ENCODE measurements around the gene MS4A15.
"Not testable (repeated sequence)": the region's sequence is repeated elsewhere in the genome, so short reads cannot be mapped to it uniquely, and the experiment has no call there.

The MS4A15 gene

DNA sequence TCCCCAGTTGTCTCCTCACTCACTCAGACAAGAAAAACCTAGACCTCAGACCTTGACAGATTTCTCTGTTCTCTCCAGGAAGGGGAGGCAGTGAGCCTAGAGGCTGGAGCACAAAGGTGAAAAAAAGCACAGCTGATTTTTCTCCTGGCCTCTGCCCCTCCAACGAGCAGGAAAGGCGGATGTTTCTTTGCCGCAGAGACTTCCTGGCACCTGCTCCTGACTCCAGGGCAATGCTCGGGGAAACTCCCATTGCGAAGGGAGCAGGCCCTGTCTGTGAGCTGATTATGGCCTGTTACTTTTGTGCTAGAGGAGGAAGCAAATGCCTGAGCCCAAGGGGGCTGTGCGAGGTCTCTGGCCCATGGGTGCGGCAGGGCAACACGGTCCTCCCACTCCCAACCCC is 53.9 kb downstream of the MS4A15 start:
- no peaks in the 10 kb centered on the region for H3K4me1 ChIP-seq (ENCODE audit: insufficient read depth, low read length)
- H3K36me3 ChIP-seq (ENCODE audit: insufficient read depth, low read length) = no peaks in the 10 kb centered on the region
- no peak overlapping the region for H3K9ac ChIP-seq (ENCODE audit: low read length)
- H3K4me3 ChIP-seq (ENCODE audit: low read depth in 1 of 2, low read length in 2 of 2) = no peak overlapping the region
- H3K27ac ChIP-seq (ENCODE audit: low read depth, low read length) = no peak overlapping the region
- H3K9me3 ChIP-seq (ENCODE audit: low read length) = no peaks in the 10 kb centered on the region
- no peaks in the 10 kb centered on the region for H3K27me3 ChIP-seq (ENCODE audit: control insufficient read depth in 1 of 2, insufficient read depth in 2 of 2, low read length in 2 of 2)

DNA sequence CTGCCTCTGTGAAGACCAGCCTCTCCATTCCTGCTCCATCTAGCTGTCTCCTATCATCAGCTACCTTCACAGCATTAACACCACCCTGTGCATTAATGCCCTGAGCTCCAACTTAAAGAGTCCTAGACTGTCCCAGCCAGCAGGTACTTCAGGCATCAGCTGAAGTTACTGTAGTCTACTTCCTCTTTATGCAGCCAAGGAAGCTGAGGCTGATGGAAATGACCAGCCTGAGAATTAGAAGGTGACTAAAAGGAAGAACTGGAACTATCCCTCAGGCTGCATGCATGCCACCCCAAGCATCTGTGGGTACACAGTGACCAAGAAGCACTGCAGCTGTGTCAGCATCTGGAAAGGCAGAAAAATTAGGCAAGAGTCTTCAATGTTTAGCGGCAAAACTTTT is 56.7 kb downstream of the MS4A15 start:
- no peaks in the 10 kb centered on the region for H3K27me3 ChIP-seq (ENCODE audit: control insufficient read depth in 1 of 2, insufficient read depth in 2 of 2, low read length in 2 of 2)
- H3K9me3 ChIP-seq (ENCODE audit: low read length) = peaks cover 6% of the 10 kb centered on the region
- H3K36me3 ChIP-seq (ENCODE audit: insufficient read depth, low read length) = no peaks in the 10 kb centered on the region
- H3K27ac ChIP-seq (ENCODE audit: low read depth, low read length) = no peak overlapping the region
- no peak overlapping the region for H3K4me3 ChIP-seq (ENCODE audit: low read depth in 1 of 2, low read length in 2 of 2)
- H3K9ac ChIP-seq (ENCODE audit: low read length) = no peak overlapping the region
- H3K4me1 ChIP-seq (ENCODE audit: insufficient read depth, low read length) = no peaks in the 10 kb centered on the region

DNA sequence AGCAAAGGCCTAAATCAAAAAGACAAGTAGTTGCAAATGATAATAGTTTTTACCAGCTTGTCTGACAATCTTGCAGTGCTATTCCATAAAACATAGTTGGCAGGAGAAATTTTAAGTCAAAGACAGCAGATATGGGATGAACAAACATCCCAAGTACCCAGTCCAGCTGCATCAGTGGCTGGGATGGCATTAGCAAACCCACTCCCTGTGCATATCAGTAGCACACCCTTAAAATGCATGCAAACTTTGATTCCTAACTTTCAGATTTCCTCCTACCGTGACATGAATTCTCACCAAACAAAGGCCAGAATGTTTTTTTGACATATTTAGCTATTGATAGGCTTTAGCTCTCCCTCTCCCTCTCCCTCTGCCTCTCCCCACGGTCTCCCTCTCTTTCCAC is 57.4 kb downstream of the MS4A15 start:
- Histone ChIP-seq H3K27me3 (ENCODE audit: control insufficient read depth in 1 of 2, insufficient read depth in 2 of 2, low read length in 2 of 2) (no peaks in the 10 kb centered on the region), H3K27ac (ENCODE audit: low read depth, low read length) (no peak overlapping the region), H3K4me1 (ENCODE audit: insufficient read depth, low read length) (no peaks in the 10 kb centered on the region), H3K9me3 (ENCODE audit: low read length) (peaks cover 6% of the 10 kb centered on the region), H3K4me3 (ENCODE audit: low read depth in 1 of 2, low read length in 2 of 2) (no peak overlapping the region), H3K9ac (ENCODE audit: low read length) (no peak overlapping the region), H3K36me3 (ENCODE audit: insufficient read depth, low read length) (no peaks in the 10 kb centered on the region)

DNA sequence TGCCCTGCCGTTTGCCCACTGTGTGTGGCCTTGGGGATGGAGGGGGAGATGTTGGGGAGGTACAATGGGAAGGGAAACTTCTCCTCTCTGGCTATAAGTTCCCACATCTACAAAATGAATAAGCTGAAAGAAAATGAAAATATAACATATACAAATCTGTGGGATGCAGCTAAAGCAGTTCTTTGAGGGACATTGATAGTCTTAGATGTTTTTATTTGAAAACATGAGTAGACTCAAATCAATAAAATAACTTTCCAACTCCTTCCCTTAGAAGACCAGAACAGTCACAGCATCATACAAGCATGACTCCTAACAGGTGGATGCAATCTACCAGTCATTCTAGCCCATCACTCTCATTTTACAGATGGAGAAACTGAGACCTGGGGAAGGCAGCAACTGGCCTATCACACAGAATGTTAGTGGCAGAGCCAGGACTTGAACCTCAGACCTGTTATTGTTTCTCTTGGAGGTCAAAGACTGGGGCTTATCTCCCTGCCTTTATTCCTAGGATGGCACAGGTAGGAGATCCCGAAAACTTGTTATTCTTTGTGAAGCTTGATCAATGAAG is 60.0 kb downstream of the MS4A15 start:
- no peaks in the 10 kb centered on the region for H3K36me3 ChIP-seq (ENCODE audit: insufficient read depth, low read length)
- no peak overlapping the region for H3K4me3 ChIP-seq (ENCODE audit: low read depth in 1 of 2, low read length in 2 of 2)
- peaks cover 6% of the 10 kb centered on the region for H3K9me3 ChIP-seq (ENCODE audit: low read length)
- no peaks in the 10 kb centered on the region for H3K27me3 ChIP-seq (ENCODE audit: control insufficient read depth in 1 of 2, insufficient read depth in 2 of 2, low read length in 2 of 2)
- no peak overlapping the region for H3K9ac ChIP-seq (ENCODE audit: low read length)
- H3K4me1 ChIP-seq (ENCODE audit: insufficient read depth, low read length) = no peaks in the 10 kb centered on the region
- no peak overlapping the region for H3K27ac ChIP-seq (ENCODE audit: low read depth, low read length)

DNA sequence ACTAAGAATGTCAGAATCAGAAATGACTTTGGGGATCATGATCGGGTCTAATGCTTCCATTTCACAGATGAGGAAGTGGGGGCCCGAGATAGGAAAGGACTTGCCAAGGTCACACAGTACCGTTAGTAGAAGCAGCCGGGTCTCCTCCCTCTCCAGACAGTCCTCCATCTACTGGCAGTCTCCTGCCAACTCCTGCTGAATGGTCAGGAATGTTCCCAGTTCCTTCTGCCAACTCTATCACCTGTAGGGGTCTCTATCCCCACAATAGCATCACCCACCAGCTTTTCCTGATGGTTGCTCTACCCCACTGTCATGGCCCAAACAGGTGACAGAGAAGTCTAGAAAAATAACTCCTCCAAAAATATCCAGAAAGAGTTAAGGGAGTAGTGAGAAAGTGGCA is 61.4 kb downstream of the MS4A15 start:
- Histone ChIP-seq H3K9me3 (ENCODE audit: low read length) (peaks cover 6% of the 10 kb centered on the region), H3K27me3 (ENCODE audit: control insufficient read depth in 1 of 2, insufficient read depth in 2 of 2, low read length in 2 of 2) (no peaks in the 10 kb centered on the region), H3K4me3 (ENCODE audit: low read depth in 1 of 2, low read length in 2 of 2) (no peak overlapping the region), H3K9ac (ENCODE audit: low read length) (no peak overlapping the region), H3K4me1 (ENCODE audit: insufficient read depth, low read length) (no peaks in the 10 kb centered on the region), H3K27ac (ENCODE audit: low read depth, low read length) (no peak overlapping the region), H3K36me3 (ENCODE audit: insufficient read depth, low read length) (no peaks in the 10 kb centered on the region)

DNA sequence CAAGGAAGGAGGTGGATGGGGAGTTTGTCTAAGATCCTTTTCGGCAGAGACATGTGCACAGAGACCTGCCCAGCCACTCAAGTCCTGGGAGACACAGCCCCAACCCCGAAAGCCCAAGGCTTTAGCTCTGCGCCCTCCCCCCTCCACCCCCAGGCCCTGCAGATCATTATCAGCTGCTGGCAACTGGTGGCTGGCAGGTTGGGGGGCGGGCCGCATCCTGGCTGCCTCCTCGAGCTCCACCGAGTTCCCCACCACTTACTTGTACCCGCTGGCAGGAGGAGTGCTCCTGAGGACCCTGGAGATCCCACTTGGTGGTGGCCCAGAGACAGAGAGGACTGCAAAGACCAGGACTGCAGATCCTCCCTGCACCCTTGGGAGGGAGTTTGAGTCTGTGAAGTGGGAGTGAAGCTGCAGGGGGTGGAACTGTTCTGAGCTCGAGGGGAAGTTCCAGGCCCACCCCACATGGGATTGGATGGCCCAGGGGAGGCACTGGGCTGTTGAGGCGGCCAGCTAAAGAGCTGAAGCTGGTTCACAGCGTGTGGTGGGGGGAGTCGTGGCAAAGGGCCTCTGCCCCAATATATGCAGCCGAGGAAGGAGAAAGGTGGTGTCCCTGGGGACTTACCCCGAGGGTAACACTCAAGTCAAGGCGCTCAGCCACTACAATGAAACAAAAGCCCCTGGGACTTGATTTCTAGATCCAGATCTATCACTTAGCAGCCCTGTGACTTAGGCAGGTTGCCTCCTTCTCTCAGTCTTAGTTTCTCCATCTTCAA is 65.3 kb downstream of the MS4A15 start:
- no peak overlapping the region for H3K4me3 ChIP-seq (ENCODE audit: low read depth in 1 of 2, low read length in 2 of 2)
- no peaks in the 10 kb centered on the region for H3K27me3 ChIP-seq (ENCODE audit: control insufficient read depth in 1 of 2, insufficient read depth in 2 of 2, low read length in 2 of 2)
- no peaks in the 10 kb centered on the region for H3K4me1 ChIP-seq (ENCODE audit: insufficient read depth, low read length)
- H3K36me3 ChIP-seq (ENCODE audit: insufficient read depth, low read length) = no peaks in the 10 kb centered on the region
- H3K9ac ChIP-seq (ENCODE audit: low read length) = no peak overlapping the region
- H3K27ac ChIP-seq (ENCODE audit: low read depth, low read length) = no peak overlapping the region
- no peaks in the 10 kb centered on the region for H3K9me3 ChIP-seq (ENCODE audit: low read length)

DNA sequence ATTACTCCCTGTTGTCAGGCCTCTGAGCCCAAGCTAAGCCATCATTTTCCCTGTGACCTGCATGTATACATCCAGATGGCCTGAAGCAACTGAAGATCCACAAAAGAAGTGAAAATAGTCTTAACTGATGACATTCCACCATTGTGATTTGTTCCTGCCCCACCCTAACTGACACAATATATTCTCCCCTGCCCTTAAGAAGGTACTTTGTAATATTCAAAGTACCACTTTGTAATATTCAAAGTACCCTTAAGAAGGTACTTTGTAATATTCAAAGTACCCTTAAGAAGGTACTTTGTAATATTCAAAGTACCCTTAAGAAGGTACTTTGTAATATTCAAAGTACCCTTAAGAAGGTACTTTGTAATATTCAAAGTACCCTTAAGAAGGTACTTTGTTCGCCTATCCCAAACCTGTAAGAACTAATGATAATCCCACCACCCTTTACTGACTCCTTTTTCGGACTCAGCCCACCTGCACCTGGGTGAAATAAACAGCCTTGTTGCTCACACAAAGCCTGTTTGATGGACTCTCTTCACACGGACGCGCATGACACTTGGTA is 67.2 kb downstream of the MS4A15 start:
- H3K4me1 ChIP-seq (ENCODE audit: insufficient read depth, low read length); H3K4me3 ChIP-seq (ENCODE audit: low read depth in 1 of 2, low read length in 2 of 2); H3K27me3 ChIP-seq (ENCODE audit: control insufficient read depth in 1 of 2, insufficient read depth in 2 of 2, low read length in 2 of 2): not testable (repeated sequence)

DNA sequence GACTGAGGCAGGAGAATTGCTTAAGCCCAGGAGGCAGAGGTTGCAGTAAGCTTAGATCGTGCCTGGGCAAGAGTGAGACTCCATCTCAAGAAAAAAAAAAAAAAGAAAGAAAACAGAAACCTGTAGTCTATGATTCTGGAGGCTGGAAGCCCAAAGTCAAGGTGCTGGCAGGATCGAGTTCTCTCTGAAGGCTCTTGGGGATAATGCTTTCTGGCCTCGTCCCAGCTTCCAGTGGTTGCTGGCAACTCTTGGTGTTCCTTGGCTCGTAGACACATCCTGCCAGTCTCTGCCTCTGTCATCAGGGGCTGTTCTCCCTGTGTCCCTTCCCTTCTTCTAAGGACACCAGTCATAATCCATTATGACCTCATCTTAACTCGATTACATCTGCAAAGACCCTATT is 68.5 kb downstream of the MS4A15 start:
- Histone ChIP-seq H3K27me3 (ENCODE audit: control insufficient read depth in 1 of 2, insufficient read depth in 2 of 2, low read length in 2 of 2) (no peaks in the 10 kb centered on the region), H3K4me1 (ENCODE audit: insufficient read depth, low read length) (no peaks in the 10 kb centered on the region), H3K27ac (ENCODE audit: low read depth, low read length) (no peak overlapping the region), H3K4me3 (ENCODE audit: low read depth in 1 of 2, low read length in 2 of 2) (no peak overlapping the region), H3K36me3 (ENCODE audit: insufficient read depth, low read length) (no peaks in the 10 kb centered on the region), H3K9me3 (ENCODE audit: low read length) (no peaks in the 10 kb centered on the region), H3K9ac (ENCODE audit: low read length) (no peak overlapping the region)

More for the DNA sequence above, 67.2 kb downstream of the MS4A15 start:
- H3K27ac ChIP-seq (ENCODE audit: low read depth, low read length); H3K9ac ChIP-seq (ENCODE audit: low read length); H3K9me3 ChIP-seq (ENCODE audit: low read length); H3K36me3 ChIP-seq (ENCODE audit: insufficient read depth, low read length): not testable (repeated sequence)

DNA sequence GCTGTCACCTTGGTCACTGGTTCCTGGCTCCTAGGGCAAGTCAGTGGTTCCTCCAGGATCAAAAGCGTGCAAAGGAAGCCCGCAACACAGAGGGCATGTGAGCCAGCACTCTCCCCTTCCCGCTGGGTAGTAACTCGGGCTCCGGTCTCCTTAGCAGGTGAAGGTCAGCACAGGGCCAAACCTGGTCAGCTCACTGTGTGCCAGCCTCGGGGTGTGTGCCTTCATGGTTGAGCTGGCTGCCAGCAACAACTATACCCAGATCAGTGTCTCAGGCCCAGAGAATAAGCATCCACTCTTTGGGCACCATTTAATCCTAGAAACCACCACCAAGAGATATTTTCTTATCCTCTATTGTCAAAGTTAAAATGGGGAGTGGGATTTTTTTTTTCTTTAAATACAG is 69.1 kb downstream of the MS4A15 start:
- Histone ChIP-seq H3K36me3 (ENCODE audit: insufficient read depth, low read length) (no peaks in the 10 kb centered on the region), H3K27ac (ENCODE audit: low read depth, low read length) (no peak overlapping the region)

More for the DNA sequence above, 69.1 kb downstream of the MS4A15 start:
- Histone ChIP-seq H3K4me3 (ENCODE audit: low read depth in 1 of 2, low read length in 2 of 2) (no peak overlapping the region), H3K27me3 (ENCODE audit: control insufficient read depth in 1 of 2, insufficient read depth in 2 of 2, low read length in 2 of 2) (no peaks in the 10 kb centered on the region), H3K9me3 (ENCODE audit: low read length) (no peaks in the 10 kb centered on the region), H3K4me1 (ENCODE audit: insufficient read depth, low read length) (no peaks in the 10 kb centered on the region), H3K9ac (ENCODE audit: low read length) (no peak overlapping the region)

All from muscle layer of colon (tissue), 2 donors.